OCI-LY1 (cell line): Measurements from ENCODE around the gene ULBP2.
"Not testable (repeated sequence)": the region's sequence is repeated elsewhere in the genome, so short reads cannot be mapped to it uniquely, and the experiment has no call there.

ENCODE experiments used
- H2AFZ ChIP-seq: fragments of 200-600 bp; sonication (generic), shearing (Covaris generic); 2 replicates; pipeline ENCODE4 v1.6.0; 2014; ENCODE audit warnings: antibody characterized with exemption, mild to moderate bottlenecking, low read length
- H3F3A ChIP-seq: fragments of 200-600 bp; sonication (generic), shearing (Covaris generic); 2 replicates; pipeline ENCODE4 v1.6.0; 2014; ENCODE audit warnings: mild to moderate bottlenecking, antibody characterized with exemption, low read length, moderate library complexity; ENCODE audit not compliant: insufficient read depth
- H3K27ac ChIP-seq: fragments of 200-600 bp; sonication (generic); 2 replicates; pipeline ENCODE4 v1.5.1; 2014; ENCODE audit warnings: low read length, mixed run types, mild to moderate bottlenecking, low read depth; ENCODE audit not compliant: poor library complexity, severe bottlenecking
- H3K27me3 ChIP-seq: fragments of 200-600 bp; sonication (generic); 2 replicates; pipeline ENCODE4 v1.6.0; 2014; ENCODE audit warnings: antibody characterized with exemption, mild to moderate bottlenecking, low read length, moderate library complexity; ENCODE audit not compliant: insufficient read depth
- H3K36me3 ChIP-seq: fragments of 200-600 bp; sonication (generic); 2 replicates; pipeline ENCODE4 v1.6.1; 2014; ENCODE audit warnings: mild to moderate bottlenecking, antibody characterized with exemption, low read length, moderate library complexity, mixed read lengths; ENCODE audit not compliant: insufficient read depth
- H3K4me1 ChIP-seq: fragments of 200-600 bp; sonication (generic); 2 replicates; pipeline ENCODE4 v1.5.1; 2014; ENCODE audit warnings: mild to moderate bottlenecking, low read length, moderate library complexity; ENCODE audit not compliant: insufficient read depth, severe bottlenecking
- H3K4me2 ChIP-seq: fragments of 200-600 bp; sonication (generic), shearing (Covaris generic); 2 replicates; pipeline ENCODE4 v1.6.1; 2014; ENCODE audit warnings: low read length
- H3K4me3 ChIP-seq: fragments of 200-600 bp; sonication (generic); 2 replicates; pipeline ENCODE4 v1.5.1; 2014; ENCODE audit warnings: low read length, low read depth, mild to moderate bottlenecking, mixed read lengths; ENCODE audit not compliant: poor library complexity, severe bottlenecking
- H3K79me2 ChIP-seq: fragments of 200-600 bp; shearing (Covaris generic); 2 replicates; pipeline ENCODE4 v1.6.1; 2016; ENCODE audit warnings: mixed run types, low read length, mixed read lengths; ENCODE audit not compliant: insufficient read depth
- H3K9ac ChIP-seq: fragments of 200-600 bp; sonication (generic), shearing (Covaris generic); 2 replicates; pipeline ENCODE4 v1.6.1; 2014; ENCODE audit warnings: mild to moderate bottlenecking, low read length, mixed read lengths
- H3K9me2 ChIP-seq: fragments of 200-600 bp; sonication (generic), shearing (Covaris generic); 2 replicates; pipeline ENCODE4 v1.6.1; 2014; ENCODE audit warnings: low read depth, mild to moderate bottlenecking, low read length, mixed read lengths
- H3K9me3 ChIP-seq: fragments of 200-600 bp; shearing (Covaris generic); 2 replicates; pipeline ENCODE4 v1.6.1; 2014; ENCODE audit warnings: low read length, mixed read lengths
- H4K20me1 ChIP-seq: fragments of 200-600 bp; sonication (generic), shearing (Covaris generic); 2 replicates; pipeline ENCODE4 v1.6.0; 2016; ENCODE audit warnings: mild to moderate bottlenecking, low read length; ENCODE audit not compliant: insufficient read depth
- EZH2 ChIP-seq: fragments of 200-600 bp; sonication (generic), shearing (Covaris generic); IDR thresholded peaks from 2 replicates; pipeline ENCODE4 v1.8.0; 2017; ENCODE audit warnings: borderline replicate concordance, mixed run types, mild to moderate bottlenecking, antibody characterized with exemption, low read length, moderate library complexity, mixed read lengths
- TF ChIP-seq, protein P1 (sequence below): fragments of 200-600 bp; sonication (generic), shearing (Covaris generic); IDR thresholded peaks from 2 replicates; pipeline ENCODE4 v1.5.1; 2017; ENCODE audit warnings: mild to moderate bottlenecking, antibody characterized with exemption, low read length, moderate library complexity, mixed read lengths

Gene ULBP2

DNA sequence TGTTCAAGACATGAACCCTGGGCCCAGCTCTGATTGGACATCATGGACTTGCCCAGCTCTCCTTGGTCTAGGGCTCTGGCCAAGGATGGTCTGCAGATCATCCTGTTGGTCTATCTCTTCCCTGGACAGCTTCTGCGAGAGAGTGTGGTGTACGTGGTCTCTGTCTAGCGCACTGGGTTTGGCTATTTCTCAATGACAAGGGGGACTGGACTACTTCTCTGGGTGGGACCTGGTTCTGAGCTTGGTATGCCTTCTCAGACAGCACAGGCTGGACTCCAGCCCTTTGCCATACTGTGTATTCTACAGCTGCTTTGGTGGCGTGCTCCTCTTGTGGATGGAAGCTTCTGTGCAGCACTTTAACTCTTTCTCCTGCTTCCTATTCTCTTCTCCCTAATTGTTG lies 35.4 kb upstream of the ULBP2 start:
- Histone ChIP-seq H3K4me1 (no peaks in the 10 kb centered on the region), H3K4me2 (no peak overlapping the region), H3K9ac (no peak overlapping the region), H3K9me3 (no peaks in the 10 kb centered on the region), H4K20me1 (no peaks in the 10 kb centered on the region), H3K9me2 (no peaks in the 10 kb centered on the region), H3K27ac (no peak overlapping the region), H3K27me3 (no peaks in the 10 kb centered on the region; the same call in 1 of the 2 replicates), H3F3A (no peaks in the 10 kb centered on the region), H3K4me3 (no peak overlapping the region), H3K36me3 (no peaks in the 10 kb centered on the region), H3K79me2 (no peaks in the 10 kb centered on the region), H2AFZ (no peak overlapping the region)
- TF ChIP-seq EZH2 = no peak
- TF ChIP-seq, protein P1, sequence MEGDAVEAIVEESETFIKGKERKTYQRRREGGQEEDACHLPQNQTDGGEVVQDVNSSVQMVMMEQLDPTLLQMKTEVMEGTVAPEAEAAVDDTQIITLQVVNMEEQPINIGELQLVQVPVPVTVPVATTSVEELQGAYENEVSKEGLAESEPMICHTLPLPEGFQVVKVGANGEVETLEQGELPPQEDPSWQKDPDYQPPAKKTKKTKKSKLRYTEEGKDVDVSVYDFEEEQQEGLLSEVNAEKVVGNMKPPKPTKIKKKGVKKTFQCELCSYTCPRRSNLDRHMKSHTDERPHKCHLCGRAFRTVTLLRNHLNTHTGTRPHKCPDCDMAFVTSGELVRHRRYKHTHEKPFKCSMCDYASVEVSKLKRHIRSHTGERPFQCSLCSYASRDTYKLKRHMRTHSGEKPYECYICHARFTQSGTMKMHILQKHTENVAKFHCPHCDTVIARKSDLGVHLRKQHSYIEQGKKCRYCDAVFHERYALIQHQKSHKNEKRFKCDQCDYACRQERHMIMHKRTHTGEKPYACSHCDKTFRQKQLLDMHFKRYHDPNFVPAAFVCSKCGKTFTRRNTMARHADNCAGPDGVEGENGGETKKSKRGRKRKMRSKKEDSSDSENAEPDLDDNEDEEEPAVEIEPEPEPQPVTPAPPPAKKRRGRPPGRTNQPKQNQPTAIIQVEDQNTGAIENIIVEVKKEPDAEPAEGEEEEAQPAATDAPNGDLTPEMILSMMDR = no peak

DNA sequence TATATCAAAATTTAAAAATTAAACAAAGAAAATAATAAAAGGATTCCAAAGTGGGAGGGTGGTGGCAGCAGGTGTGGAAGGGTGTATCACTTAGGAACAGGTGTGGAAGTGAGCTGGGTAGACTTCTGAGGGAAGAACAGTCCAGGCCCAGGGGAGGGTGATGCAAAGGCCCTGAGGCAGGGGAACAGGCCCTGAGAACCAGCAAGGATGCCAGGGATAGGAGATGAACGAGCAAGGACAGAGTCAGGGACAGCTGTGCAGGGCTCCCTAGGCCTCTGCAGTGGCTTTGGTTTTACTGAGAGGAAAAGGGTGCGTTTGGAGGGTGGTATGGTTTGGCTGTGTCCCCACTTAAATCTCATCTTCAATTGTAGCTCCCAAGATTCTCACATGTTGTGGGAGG lies 34.5 kb upstream of the ULBP2 start:
- Histone ChIP-seq H3K27ac (no peak overlapping the region), H3F3A (no peaks in the 10 kb centered on the region), H2AFZ (no peak overlapping the region), H3K4me2 (no peak overlapping the region), H3K27me3 (no peaks in the 10 kb centered on the region; the same call in 1 of the 2 replicates), H4K20me1 (no peaks in the 10 kb centered on the region), H3K36me3 (no peaks in the 10 kb centered on the region), H3K9me2 (no peaks in the 10 kb centered on the region), H3K4me3 (no peak overlapping the region), H3K9me3 (no peaks in the 10 kb centered on the region), H3K9ac (no peak overlapping the region), H3K79me2 (no peaks in the 10 kb centered on the region), H3K4me1 (no peaks in the 10 kb centered on the region)
- no peak for TF ChIP-seq EZH2

DNA sequence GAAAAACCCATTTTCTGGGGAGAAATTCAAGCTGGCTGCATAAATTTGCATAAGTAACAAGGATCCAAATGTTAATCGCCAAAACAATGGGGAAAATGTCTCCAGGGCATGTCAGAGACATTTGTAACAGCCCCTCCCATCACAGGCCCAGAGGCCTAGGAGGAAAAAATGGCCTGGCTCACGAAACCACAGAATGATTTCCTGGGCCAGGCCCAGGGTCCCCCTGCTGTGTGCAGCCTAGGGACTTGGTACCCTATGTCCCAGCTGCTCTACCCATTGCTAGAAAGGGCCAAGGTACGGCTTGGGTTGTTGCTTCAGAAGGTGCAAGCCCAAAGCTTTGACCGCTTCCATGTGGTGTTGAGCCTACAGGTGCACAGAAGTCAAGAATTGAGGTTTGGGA lies 33.3 kb upstream of the ULBP2 start:
- not testable (repeated sequence) for H3K36me3 ChIP-seq, H3K4me3 ChIP-seq, H3K9ac ChIP-seq, H3K4me1 ChIP-seq, H3K4me2 ChIP-seq, H2AFZ ChIP-seq, H3K27ac ChIP-seq, H3K79me2 ChIP-seq, H4K20me1 ChIP-seq, H3K9me2 ChIP-seq, H3K9me3 ChIP-seq, H3F3A ChIP-seq, H3K27me3 ChIP-seq

DNA sequence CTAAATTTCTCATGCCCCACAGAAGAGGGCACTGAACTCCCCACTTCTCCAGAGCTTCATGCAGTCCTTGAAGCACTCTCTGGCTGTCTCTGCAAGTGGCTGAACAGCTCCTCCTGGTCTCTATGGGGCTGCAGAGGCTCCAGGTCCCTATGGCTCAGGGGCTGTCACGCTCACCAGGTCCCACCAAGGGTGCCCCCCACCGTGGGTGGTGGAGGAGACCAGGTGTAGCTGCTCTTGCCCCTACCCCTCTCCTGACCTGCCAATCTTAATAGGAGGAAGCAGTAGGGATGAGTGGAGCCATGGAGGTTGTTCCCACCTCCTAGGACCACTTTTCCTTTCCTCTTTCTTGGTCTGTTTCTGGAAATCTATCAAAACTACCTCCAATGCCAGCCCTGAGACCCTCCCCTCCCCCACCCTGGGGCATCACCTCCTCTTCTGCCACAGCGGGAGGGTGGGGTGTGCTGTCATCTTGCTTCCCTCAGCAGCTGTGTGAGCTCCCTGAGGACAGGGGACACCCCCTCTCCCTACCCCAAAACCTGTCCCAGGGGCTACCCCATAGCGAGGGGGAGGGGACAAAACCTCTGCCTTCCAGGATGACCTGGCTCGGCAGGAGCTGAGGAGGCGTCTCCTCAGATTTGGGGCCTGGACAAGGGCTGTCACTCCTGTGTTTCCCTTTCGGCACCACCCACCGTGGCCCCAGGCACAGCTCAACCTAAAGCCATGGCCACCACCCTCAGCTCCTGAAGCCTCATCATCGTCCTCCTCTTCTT lies 31.9 kb upstream of the ULBP2 start:
- Histone ChIP-seq H3F3A (no peaks in the 10 kb centered on the region), H3K4me2 (no peak overlapping the region), H3K9ac (no peak overlapping the region), H3K9me2 (no peaks in the 10 kb centered on the region), H3K27me3 (no peaks in the 10 kb centered on the region; the same call in 1 of the 2 replicates), H3K4me1 (no peaks in the 10 kb centered on the region), H4K20me1 (no peaks in the 10 kb centered on the region), H3K9me3 (no peaks in the 10 kb centered on the region), H3K27ac (no peak overlapping the region), H3K4me3 (no peak overlapping the region), H3K79me2 (no peaks in the 10 kb centered on the region), H2AFZ (no peak overlapping the region), H3K36me3 (no peaks in the 10 kb centered on the region)
- no peak for TF ChIP-seq EZH2
- TF ChIP-seq, protein P1 = no peak
